Osteoblast (primary cell): ENCODE results near the gene MID2. TPM values are rescaled to one million over a fixed set of nuclear protein-coding genes. Genes with fewer than 3 reads are reported as not detected.

Experiments
- DNase-seq: peaks from one replicate; pipeline ENCODE4 v3.0.0; 2011; ENCODE audit warnings: low spot score, mixed read lengths; ENCODE audit not compliant: insufficient read length; ENCODE audit errors: missing footprints
- H2AFZ ChIP-seq: 2 replicates; pipeline ENCODE4 v1.6.0; 2011; ENCODE audit warnings: mild to moderate bottlenecking, low read length
- H3K27ac ChIP-seq: 2 replicates; pipeline ENCODE4 v1.5.1; 2011; ENCODE audit warnings: mild to moderate bottlenecking, low read depth, low read length, moderate library complexity
- H3K27me3 ChIP-seq: 2 replicates; pipeline ENCODE4 v1.6.0; 2012; ENCODE audit warnings: mild to moderate bottlenecking, control low read depth, inconsistent platforms, low read length, moderate library complexity; ENCODE audit not compliant: insufficient read depth
- H3K36me3 ChIP-seq: 2 replicates; pipeline ENCODE4 v1.5.1; 2011; ENCODE audit warnings: mild to moderate bottlenecking, low read length, control low read depth, moderate library complexity; ENCODE audit not compliant: insufficient read depth
- H3K4me1 ChIP-seq: 2 replicates; pipeline ENCODE4 v1.5.1; 2011; ENCODE audit warnings: mild to moderate bottlenecking, low read length, control low read depth, moderate library complexity; ENCODE audit not compliant: insufficient read depth
- H3K4me2 ChIP-seq: 2 replicates; pipeline ENCODE4 v1.6.0; 2011; ENCODE audit warnings: mild to moderate bottlenecking, low read length; ENCODE audit not compliant: insufficient read depth
- H3K4me3 ChIP-seq: fragments of 200-600 bp; sonication (generic); 3 replicates; pipeline ENCODE4 v1.5.1; 2012; ENCODE audit warnings: mild to moderate bottlenecking, low read length, inconsistent platforms; ENCODE audit not compliant: insufficient read depth
- H3K79me2 ChIP-seq: 2 replicates; pipeline ENCODE4 v1.6.0; 2012; ENCODE audit warnings: mild to moderate bottlenecking, low read length, control low read depth, inconsistent platforms; ENCODE audit not compliant: insufficient read depth
- H3K9me3 ChIP-seq: 2 replicates; pipeline ENCODE4 v1.5.1; 2011; ENCODE audit warnings: low read depth, low read length, control low read depth
- H4K20me1 ChIP-seq: 2 replicates; pipeline ENCODE4 v1.6.0; 2012; ENCODE audit warnings: mild to moderate bottlenecking, low read length, control low read depth; ENCODE audit not compliant: insufficient read depth
- CTCF ChIP-seq: IDR thresholded peaks from 2 replicates; pipeline ENCODE4 v1.5.1; 2011; ENCODE audit warnings: mild to moderate bottlenecking, low read depth, low read length, moderate library complexity; ENCODE audit errors: extremely low read depth
- total RNA-seq: library from RNA; depleted of rRNA; stranded (reverse); fragments of >200 nt; gene quantifications from 2 replicates; pipeline ENCODE4 v1.2.3, GENCODE V29; 2012

Gene MID2
- total RNA-seq, 1 donor = 19.9 TPM

GRCh38 chrX:107834275-107835201 is 8.9 kb downstream of the MID2 start:
- Histone ChIP-seq H3K4me1 (no peaks in the 10 kb centered on the region), H3K36me3 (no peaks in the 10 kb centered on the region), H3K27me3 (peaks cover 9% of the 10 kb centered on the region), H3K4me2 (no peak overlapping the region), H3K79me2 (peaks cover 8% of the 10 kb centered on the region), H4K20me1 (no peaks in the 10 kb centered on the region), H3K4me3 (no peak overlapping the region), H2AFZ (no peak overlapping the region), H3K27ac (no peak overlapping the region), H3K9me3 (no peaks in the 10 kb centered on the region)
- TF ChIP-seq CTCF = no peak
- DNase-seq = no peak

- DNase-seq = no peak
- Histone ChIP-seq H3K27me3 (peaks cover 3% of the 10 kb centered on the region), H2AFZ (no peak overlapping the region), H3K4me3 (no peak overlapping the region), H3K4me1 (no peaks in the 10 kb centered on the region), H3K4me2 (no peak overlapping the region), H3K27ac (no peak overlapping the region), H3K9me3 (no peaks in the 10 kb centered on the region), H4K20me1 (no peaks in the 10 kb centered on the region), H3K36me3 (peaks cover 8% of the 10 kb centered on the region), H3K79me2 (no peaks in the 10 kb centered on the region)
- TF ChIP-seq CTCF = no peak
Measured at GRCh38 chrX:107836958-107837357, 11.3 kb downstream of the MID2 start.

GRCh38 chrX:107840971-107841370 is 15.3 kb downstream of the MID2 start:
- Histone ChIP-seq H3K79me2 (no peaks in the 10 kb centered on the region), H3K4me3 (no peak overlapping the region), H3K27ac (no peak overlapping the region), H2AFZ (no peak overlapping the region), H3K4me2 (no peak overlapping the region), H3K4me1 (no peaks in the 10 kb centered on the region), H4K20me1 (no peaks in the 10 kb centered on the region), H3K27me3 (peaks cover 3% of the 10 kb centered on the region), H3K9me3 (no peaks in the 10 kb centered on the region), H3K36me3 (peaks cover 8% of the 10 kb centered on the region)
- no peak for DNase-seq
- no peak for TF ChIP-seq CTCF

GRCh38 chrX:107842715-107843400 is 17.2 kb downstream of the MID2 start:
- H3K4me2 ChIP-seq = no peak overlapping the region
- H3K4me3 ChIP-seq = no peak overlapping the region
- no peak for DNase-seq
- H3K27me3 ChIP-seq = peaks cover 3% of the 10 kb centered on the region
- H3K79me2 ChIP-seq = no peaks in the 10 kb centered on the region
- H4K20me1 ChIP-seq = no peaks in the 10 kb centered on the region
- H3K9me3 ChIP-seq = no peaks in the 10 kb centered on the region
- no peaks in the 10 kb centered on the region for H3K4me1 ChIP-seq
- H3K27ac ChIP-seq = no peak overlapping the region
- TF ChIP-seq CTCF = no peak
- no peak overlapping the region for H2AFZ ChIP-seq
- H3K36me3 ChIP-seq = peaks cover 8% of the 10 kb centered on the region
